GM12878 (cell line): ENCODE measurements around the gene EPHB1. TPM values are rescaled to one million over a fixed set of nuclear protein-coding genes. Genes with fewer than 3 reads are reported as not detected.

ENCODE experiments used
- ATAC-seq: fragments of 200-7000 bp; cut with Tn5 transposase; 3 replicates; pipeline ENCODE4 v1.9.1; 2020; ENCODE audit warnings: mild to moderate bottlenecking, moderate library complexity
- BruUV-seq: library from RNA; stranded (reverse); fragments of 400-500 nt; replicated peaks from 2 replicates; lab custom pipeline; 2021; lab: Mats Ljungman, UMichigan
- CTCF ChIA-PET: fragments of 300-600 bp; sonication (Branson Sonifier 250); formaldehyde crosslinking; extraction: SDS; loops from one replicate; lab custom pipeline; 2021; ENCODE audit warnings: inconsistent platforms; lab: Yijun Ruan, JAX
- POLR2A ChIA-PET: fragments of 350-600 bp; formaldehyde crosslinking; extraction: SDS; loops from one replicate; lab custom pipeline; 2021; ENCODE audit warnings: inconsistent platforms; lab: Charles Lee
- RAD21 ChIA-PET: fragments of 300-600 bp; sonication (Branson Sonifier 250); formaldehyde crosslinking; loops from one replicate; lab custom pipeline; 2023; ENCODE audit warnings: antibody characterized with exemption; ENCODE audit not compliant: unreplicated experiment; lab: Charles Lee
- SMC1A ChIA-PET: fragments of 300-600 bp; sonication (Branson Sonifier 250); formaldehyde crosslinking; loops from one replicate; lab custom pipeline; 2023; ENCODE audit not compliant: unreplicated experiment, uncharacterized antibody; lab: Charles Lee
- DNase-seq: peaks from one replicate; pipeline ENCODE4 v3.0.0-alpha.2; 2011; ENCODE audit warnings: low read depth, low spot score
- FAIRE-seq: peaks from 3 replicates; lab custom pipeline; 2011; peaks lifted over from hg19 to GRCh38; lab: Jason Lieb, UNC
- H2AFZ ChIP-seq: 2 replicates; pipeline ENCODE4 v1.6.0; 2011; ENCODE audit warnings: low read depth, low read length, control low read depth; ENCODE audit not compliant: control insufficient read depth
- H3K27ac ChIP-seq: 2 replicates; pipeline ENCODE4 v1.5.1; 2011; ENCODE audit warnings: control low read depth; ENCODE audit not compliant: control insufficient read depth, insufficient read depth
- H3K27me3 ChIP-seq, 2 experiments: replicated peaks in 1 of 2; 2 replicates each; pipeline versions ENCODE4 v1.6.0 to v1.6.1; 2011; ENCODE audit warnings: low read length in 1 of 2; ENCODE audit not compliant: control insufficient read depth in 2 of 2, insufficient read depth in 2 of 2
- H3K36me3 ChIP-seq, 2 experiments: 2 replicates each; pipeline ENCODE4 v1.5.1; 2011; ENCODE audit warnings: low read length in 1 of 2; ENCODE audit not compliant: control insufficient read depth in 2 of 2, insufficient read depth in 2 of 2
- H3K4me1 ChIP-seq: 2 replicates; pipeline ENCODE4 v1.6.1; 2011; ENCODE audit warnings: mild to moderate bottlenecking, low read length, moderate library complexity, mixed read lengths; ENCODE audit not compliant: control insufficient read depth, insufficient read depth
- H3K4me2 ChIP-seq: 2 replicates; pipeline ENCODE4 v1.6.0; 2011; ENCODE audit warnings: control low read depth; ENCODE audit not compliant: control insufficient read depth, insufficient read depth
- H3K4me3 ChIP-seq: fragments of 200-600 bp; sonication (generic); 2 replicates; pipeline ENCODE4 v1.5.1; 2016
- H3K79me2 ChIP-seq: 2 replicates; pipeline ENCODE4 v1.6.0; 2011; ENCODE audit warnings: low read length; ENCODE audit not compliant: control insufficient read depth, insufficient read depth
- H3K9ac ChIP-seq: 2 replicates; pipeline ENCODE4 v1.8.0; 2011; ENCODE audit warnings: low read length, control low read depth, mixed read lengths; ENCODE audit not compliant: control insufficient read depth, insufficient read depth
- H3K9me3 ChIP-seq: replicated peaks from 3 replicates; pipeline ENCODE4 v1.5.1; 2011; ENCODE audit warnings: mild to moderate bottlenecking, low read length; ENCODE audit not compliant: control insufficient read depth, insufficient read depth
- H4K20me1 ChIP-seq: 2 replicates; pipeline ENCODE4 v1.6.0; 2011; ENCODE audit not compliant: control insufficient read depth, insufficient read depth
- EED ChIP-seq: sonication (generic); IDR thresholded peaks from 2 replicates; pipeline ENCODE4 v1.6.1; 2016; ENCODE audit warnings: antibody characterized with exemption, low read depth
- GABPA ChIP-seq: IDR thresholded peaks from 2 replicates; pipeline ENCODE4 v1.6.1; 2014; ENCODE audit warnings: antibody characterized with exemption, low read depth, mild to moderate bottlenecking, inconsistent platforms
- IRF5 ChIP-seq: fragments of 450-650 bp; IDR thresholded peaks from 2 replicates; pipeline ENCODE4 v1.6.1; 2017; ENCODE audit warnings: borderline replicate concordance
- NR2C2 ChIP-seq: IDR thresholded peaks from 2 replicates; pipeline ENCODE4 v1.6.1; 2011; ENCODE audit warnings: borderline replicate concordance, low read depth; ENCODE audit not compliant: control insufficient read depth, insufficient read length
- RCOR1 ChIP-seq: conservative IDR thresholded peaks from 2 replicates; pipeline ENCODE4 v1.6.1; 2012; ENCODE audit warnings: low read depth, low read length, improper control_type of control experiment
- RELA ChIP-seq: fragments of 450-650 bp; IDR thresholded peaks from 2 replicates; pipeline ENCODE4 v1.8.0; 2014; ENCODE audit warnings: borderline replicate concordance; ENCODE audit not compliant: partially characterized antibody
- SMAD1 ChIP-seq: fragments of 450-650 bp; IDR thresholded peaks from 2 replicates; pipeline ENCODE4 v1.6.1; 2018; ENCODE audit warnings: mild to moderate bottlenecking, low read depth; ENCODE audit not compliant: partially characterized antibody
- SMARCA5 ChIP-seq: fragments of 450-650 bp; IDR thresholded peaks from 2 replicates; pipeline ENCODE4 v1.6.1; 2017; ENCODE audit warnings: mild to moderate bottlenecking
- TBL1XR1 ChIP-seq: IDR thresholded peaks from 2 replicates; pipeline ENCODE4 v1.6.1; 2012; ENCODE audit warnings: low read depth, low read length, improper control_type of control experiment
- YY1 ChIP-seq: IDR thresholded peaks from 2 replicates; pipeline ENCODE4 v1.6.1; 2011; ENCODE audit warnings: low read depth, mild to moderate bottlenecking, low read length
- WGBS: methylation state at CpG from one replicate; pipeline ENCODE4 v1.1.6; 2016; ENCODE audit warnings: low lambda C conversion rate; ENCODE audit not compliant: insufficient replicate concordance, insufficient coverage; ENCODE audit errors: missing lambda C conversion rate; 5-methylcytosine and 5-hydroxymethylcytosine counted together
- in situ Hi-C: fragments of 300-500 bp; cut with MboI; formaldehyde crosslinking; loops from 9 replicates; pipeline ENCODE4 v1.14.3; 2018; ENCODE audit warnings: mixed read lengths
- intact Hi-C: fragments of 100-400 bp; cut with micrococcal nuclease; formaldehyde crosslinking; loops from one replicate; pipeline ENCODE4 v1.14.2; 2022; ENCODE audit not compliant: unreplicated experiment
- polyA plus RNA-seq, 11 experiments: library from polyadenylated mRNA; depleted of rRNA in 4 of 11; unstranded in 6 of 11; stranded (reverse) in 5 of 11; fragments of >200 nt; fragmentation: Nextera tagmentation in 4 of 11; fragmentation: Illumina TruSeq in 1 of 11; extraction: Ambion mirVana in 4 of 11; extraction: Trizol in 1 of 11; gene quantifications; 1 replicate in 1 of 11; 2 replicates in 10 of 11; pipeline versions ENCODE4 v1.2.1 to v1.2.3, GENCODE V29; 2011 to 2016; ENCODE audit warnings: inconsistent platforms in 2 of 11, missing spikeins in 2 of 11, low read depth in 1 of 11
- total RNA-seq, 4 experiments: library from RNA; depleted of rRNA in 3 of 4; stranded (reverse); fragments of >200 nt in 3 of 4; fragmentation: Illumina TruSeq in 1 of 4; extraction: Trizol in 1 of 4; gene quantifications; 2 replicates each; pipeline versions ENCODE4 v1.2.1 to v1.2.3, GENCODE V29; 2013 to 2021
- TF ChIP-seq, protein P1 (sequence below): IDR thresholded peaks from 2 replicates; pipeline ENCODE4 v1.6.1; 2012; ENCODE audit warnings: mild to moderate bottlenecking, low read depth, low read length
- TF ChIP-seq, protein P2 (sequence below): fragments of 450-650 bp; IDR thresholded peaks from 2 replicates; pipeline ENCODE4 v1.6.1; 2017; ENCODE audit warnings: low read depth, mild to moderate bottlenecking, moderate library complexity
- TF ChIP-seq, protein P3 (sequence below): IDR thresholded peaks from 2 replicates; pipeline ENCODE4 v1.6.1; 2012; ENCODE audit warnings: improper control_type of control experiment, low read depth, low read length; ENCODE audit not compliant: insufficient replicate concordance

Gene EPHB1
- total and polyA plus RNA-seq, 10 of the 15 experiments (the other 5 are each of a cell fraction or from before 2014, with no cell fraction given) = 0.33 to 23.8 (median 1.2) TPM

- Histone ChIP-seq H3K4me2 (no peak overlapping the region), H3K4me3 (no peak overlapping the region), H3K4me1 (no peaks in the 10 kb centered on the region), H3K9me3 (no peaks in the 10 kb centered on the region), H3K79me2 (no peaks in the 10 kb centered on the region), H3K27me3 (no peaks in the 10 kb centered on the region), H2AFZ (no peak overlapping the region), H3K27ac (no peak overlapping the region), H3K36me3 (no peaks in the 10 kb centered on the region; a peak in 1 of 4 replicates), H4K20me1 (no peaks in the 10 kb centered on the region), H3K9ac (no peak overlapping the region)
- no TSS peak for BruUV-seq
- POLR2A ChIA-PET = no interaction called here
- intact Hi-C loops = no loop called here
- RAD21 ChIA-PET = no interaction called here
- in situ Hi-C loops = no loop called here
- no peak for FAIRE-seq
- CTCF ChIA-PET = interaction anchor here (1.8 kb wide), 1 partner anchor 495 kb away, joined by 5 read pairs; no protein-coding TSS in a partner anchor
- WGBS = 2% methylated on average over 2 of the region's 2 CpGs
- SMC1A ChIA-PET = interaction anchor here (1.4 kb wide), 1 partner anchor 10 kb away, joined by 6 read pairs; no protein-coding TSS in a partner anchor
- ATAC-seq = no peak
- DNase-seq = no peak
- TF ChIP-seq EED (no peak), GABPA (no peak), IRF5 (no peak), SMAD1 (no peak), RELA (no peak), TBL1XR1 (no peak), YY1 (no peak), RCOR1 (no peak), NR2C2 (no peak), SMARCA5 (no peak)
- TF ChIP-seq, protein P1, sequence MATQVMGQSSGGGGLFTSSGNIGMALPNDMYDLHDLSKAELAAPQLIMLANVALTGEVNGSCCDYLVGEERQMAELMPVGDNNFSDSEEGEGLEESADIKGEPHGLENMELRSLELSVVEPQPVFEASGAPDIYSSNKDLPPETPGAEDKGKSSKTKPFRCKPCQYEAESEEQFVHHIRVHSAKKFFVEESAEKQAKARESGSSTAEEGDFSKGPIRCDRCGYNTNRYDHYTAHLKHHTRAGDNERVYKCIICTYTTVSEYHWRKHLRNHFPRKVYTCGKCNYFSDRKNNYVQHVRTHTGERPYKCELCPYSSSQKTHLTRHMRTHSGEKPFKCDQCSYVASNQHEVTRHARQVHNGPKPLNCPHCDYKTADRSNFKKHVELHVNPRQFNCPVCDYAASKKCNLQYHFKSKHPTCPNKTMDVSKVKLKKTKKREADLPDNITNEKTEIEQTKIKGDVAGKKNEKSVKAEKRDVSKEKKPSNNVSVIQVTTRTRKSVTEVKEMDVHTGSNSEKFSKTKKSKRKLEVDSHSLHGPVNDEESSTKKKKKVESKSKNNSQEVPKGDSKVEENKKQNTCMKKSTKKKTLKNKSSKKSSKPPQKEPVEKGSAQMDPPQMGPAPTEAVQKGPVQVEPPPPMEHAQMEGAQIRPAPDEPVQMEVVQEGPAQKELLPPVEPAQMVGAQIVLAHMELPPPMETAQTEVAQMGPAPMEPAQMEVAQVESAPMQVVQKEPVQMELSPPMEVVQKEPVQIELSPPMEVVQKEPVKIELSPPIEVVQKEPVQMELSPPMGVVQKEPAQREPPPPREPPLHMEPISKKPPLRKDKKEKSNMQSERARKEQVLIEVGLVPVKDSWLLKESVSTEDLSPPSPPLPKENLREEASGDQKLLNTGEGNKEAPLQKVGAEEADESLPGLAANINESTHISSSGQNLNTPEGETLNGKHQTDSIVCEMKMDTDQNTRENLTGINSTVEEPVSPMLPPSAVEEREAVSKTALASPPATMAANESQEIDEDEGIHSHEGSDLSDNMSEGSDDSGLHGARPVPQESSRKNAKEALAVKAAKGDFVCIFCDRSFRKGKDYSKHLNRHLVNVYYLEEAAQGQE = no peak
- TF ChIP-seq, protein P2, sequence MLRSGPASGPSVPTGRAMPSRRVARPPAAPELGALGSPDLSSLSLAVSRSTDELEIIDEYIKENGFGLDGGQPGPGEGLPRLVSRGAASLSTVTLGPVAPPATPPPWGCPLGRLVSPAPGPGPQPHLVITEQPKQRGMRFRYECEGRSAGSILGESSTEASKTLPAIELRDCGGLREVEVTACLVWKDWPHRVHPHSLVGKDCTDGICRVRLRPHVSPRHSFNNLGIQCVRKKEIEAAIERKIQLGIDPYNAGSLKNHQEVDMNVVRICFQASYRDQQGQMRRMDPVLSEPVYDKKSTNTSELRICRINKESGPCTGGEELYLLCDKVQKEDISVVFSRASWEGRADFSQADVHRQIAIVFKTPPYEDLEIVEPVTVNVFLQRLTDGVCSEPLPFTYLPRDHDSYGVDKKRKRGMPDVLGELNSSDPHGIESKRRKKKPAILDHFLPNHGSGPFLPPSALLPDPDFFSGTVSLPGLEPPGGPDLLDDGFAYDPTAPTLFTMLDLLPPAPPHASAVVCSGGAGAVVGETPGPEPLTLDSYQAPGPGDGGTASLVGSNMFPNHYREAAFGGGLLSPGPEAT = no peak
- TF ChIP-seq, protein P3, sequence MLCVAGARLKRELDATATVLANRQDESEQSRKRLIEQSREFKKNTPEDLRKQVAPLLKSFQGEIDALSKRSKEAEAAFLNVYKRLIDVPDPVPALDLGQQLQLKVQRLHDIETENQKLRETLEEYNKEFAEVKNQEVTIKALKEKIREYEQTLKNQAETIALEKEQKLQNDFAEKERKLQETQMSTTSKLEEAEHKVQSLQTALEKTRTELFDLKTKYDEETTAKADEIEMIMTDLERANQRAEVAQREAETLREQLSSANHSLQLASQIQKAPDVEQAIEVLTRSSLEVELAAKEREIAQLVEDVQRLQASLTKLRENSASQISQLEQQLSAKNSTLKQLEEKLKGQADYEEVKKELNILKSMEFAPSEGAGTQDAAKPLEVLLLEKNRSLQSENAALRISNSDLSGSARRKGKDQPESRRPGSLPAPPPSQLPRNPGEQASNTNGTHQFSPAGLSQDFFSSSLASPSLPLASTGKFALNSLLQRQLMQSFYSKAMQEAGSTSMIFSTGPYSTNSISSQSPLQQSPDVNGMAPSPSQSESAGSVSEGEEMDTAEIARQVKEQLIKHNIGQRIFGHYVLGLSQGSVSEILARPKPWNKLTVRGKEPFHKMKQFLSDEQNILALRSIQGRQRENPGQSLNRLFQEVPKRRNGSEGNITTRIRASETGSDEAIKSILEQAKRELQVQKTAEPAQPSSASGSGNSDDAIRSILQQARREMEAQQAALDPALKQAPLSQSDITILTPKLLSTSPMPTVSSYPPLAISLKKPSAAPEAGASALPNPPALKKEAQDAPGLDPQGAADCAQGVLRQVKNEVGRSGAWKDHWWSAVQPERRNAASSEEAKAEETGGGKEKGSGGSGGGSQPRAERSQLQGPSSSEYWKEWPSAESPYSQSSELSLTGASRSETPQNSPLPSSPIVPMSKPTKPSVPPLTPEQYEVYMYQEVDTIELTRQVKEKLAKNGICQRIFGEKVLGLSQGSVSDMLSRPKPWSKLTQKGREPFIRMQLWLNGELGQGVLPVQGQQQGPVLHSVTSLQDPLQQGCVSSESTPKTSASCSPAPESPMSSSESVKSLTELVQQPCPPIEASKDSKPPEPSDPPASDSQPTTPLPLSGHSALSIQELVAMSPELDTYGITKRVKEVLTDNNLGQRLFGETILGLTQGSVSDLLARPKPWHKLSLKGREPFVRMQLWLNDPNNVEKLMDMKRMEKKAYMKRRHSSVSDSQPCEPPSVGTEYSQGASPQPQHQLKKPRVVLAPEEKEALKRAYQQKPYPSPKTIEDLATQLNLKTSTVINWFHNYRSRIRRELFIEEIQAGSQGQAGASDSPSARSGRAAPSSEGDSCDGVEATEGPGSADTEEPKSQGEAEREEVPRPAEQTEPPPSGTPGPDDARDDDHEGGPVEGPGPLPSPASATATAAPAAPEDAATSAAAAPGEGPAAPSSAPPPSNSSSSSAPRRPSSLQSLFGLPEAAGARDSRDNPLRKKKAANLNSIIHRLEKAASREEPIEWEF = no peak
Measured at GRCh38 chr3:135008326-135008725, 213.3 kb downstream of the EPHB1 start.
